Right atrium auricular region (tissue), 2 donors: ENCODE results near the gene ATP6V0A4. TPM values are rescaled to one million over a fixed set of nuclear protein-coding genes. Genes with fewer than 3 reads are reported as not detected.
"Not testable (repeated sequence)": the region's sequence is repeated elsewhere in the genome, so short reads cannot be mapped to it uniquely, and the experiment has no call there.

Source experiments
- DNase-seq: peaks from one replicate; pipeline ENCODE4 v3.0.0-alpha.2; 2019; ENCODE audit warnings: low spot score
- H3K27ac ChIP-seq, 2 donors: fragments of 200-600 bp; sonication (generic); 1 replicate in 1 of 2; 2 replicates in 1 of 2; pipeline ENCODE4 v1.5.1; 2016 to 2019
- H3K27me3 ChIP-seq, 2 donors: fragments of 200-600 bp; sonication (generic); one replicate each; pipeline versions ENCODE4 v1.5.1 to v1.6.0; 2017 to 2019
- H3K36me3 ChIP-seq: fragments of 200-600 bp; sonication (generic); one replicate; pipeline ENCODE4 v1.5.1; 2016
- H3K4me1 ChIP-seq, 2 donors: fragments of 200-600 bp; sonication (generic); one replicate each; pipeline versions ENCODE4 v1.5.1 to v1.6.0; 2017 to 2019
- H3K4me3 ChIP-seq, 2 donors: fragments of 200-600 bp; sonication (generic); 1 replicate in 1 of 2; 2 replicates in 1 of 2; pipeline ENCODE4 v1.5.1; 2017 to 2019; ENCODE audit warnings: mild to moderate bottlenecking in 1 of 2, moderate library complexity in 1 of 2
- H3K9me3 ChIP-seq, 2 donors: fragments of 200-600 bp; sonication (generic); one replicate each; pipeline ENCODE4 v1.5.1; 2019
- total RNA-seq, 2 donors: library from RNA; depleted of rRNA; stranded (reverse); fragments of >200 nt; gene quantifications; one replicate each; pipeline ENCODE4 v1.1.0, GENCODE V29; 2016
- TF ChIP-seq, protein P1 (sequence below), 2 donors: fragments of 200-600 bp; sonication (generic); IDR thresholded peaks; one replicate each; pipeline ENCODE4 v1.5.1; 2019; ENCODE audit warnings: antibody characterized with exemption in 2 of 2

Gene ATP6V0A4
- total RNA-seq, 2 donors from 2014 or later = not detected

DNA sequence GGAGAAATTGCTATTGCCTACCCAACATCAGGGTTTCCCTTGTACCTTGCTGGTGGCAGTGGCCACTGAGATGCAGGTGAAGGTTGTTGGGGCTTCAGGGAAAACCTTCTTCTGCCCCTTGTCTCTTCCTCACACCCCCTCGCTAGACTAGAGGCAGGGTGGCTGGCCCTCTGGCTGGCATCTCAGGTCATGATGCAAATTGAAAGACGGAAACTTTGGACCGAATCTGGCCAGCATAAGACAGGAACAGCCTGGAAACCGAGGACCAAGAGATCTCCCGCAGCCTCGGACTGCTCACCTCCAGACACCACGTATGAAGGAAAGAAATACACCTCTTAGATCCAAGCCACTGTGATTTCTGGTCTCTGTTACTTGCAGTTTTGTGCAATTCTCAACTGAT is 99.7 kb downstream of the ATP6V0A4 start:
- no peak for DNase-seq
- no peak overlapping the region for H3K4me3 ChIP-seq
- H3K36me3 ChIP-seq = no peaks in the 10 kb centered on the region
- TF ChIP-seq, protein P1, sequence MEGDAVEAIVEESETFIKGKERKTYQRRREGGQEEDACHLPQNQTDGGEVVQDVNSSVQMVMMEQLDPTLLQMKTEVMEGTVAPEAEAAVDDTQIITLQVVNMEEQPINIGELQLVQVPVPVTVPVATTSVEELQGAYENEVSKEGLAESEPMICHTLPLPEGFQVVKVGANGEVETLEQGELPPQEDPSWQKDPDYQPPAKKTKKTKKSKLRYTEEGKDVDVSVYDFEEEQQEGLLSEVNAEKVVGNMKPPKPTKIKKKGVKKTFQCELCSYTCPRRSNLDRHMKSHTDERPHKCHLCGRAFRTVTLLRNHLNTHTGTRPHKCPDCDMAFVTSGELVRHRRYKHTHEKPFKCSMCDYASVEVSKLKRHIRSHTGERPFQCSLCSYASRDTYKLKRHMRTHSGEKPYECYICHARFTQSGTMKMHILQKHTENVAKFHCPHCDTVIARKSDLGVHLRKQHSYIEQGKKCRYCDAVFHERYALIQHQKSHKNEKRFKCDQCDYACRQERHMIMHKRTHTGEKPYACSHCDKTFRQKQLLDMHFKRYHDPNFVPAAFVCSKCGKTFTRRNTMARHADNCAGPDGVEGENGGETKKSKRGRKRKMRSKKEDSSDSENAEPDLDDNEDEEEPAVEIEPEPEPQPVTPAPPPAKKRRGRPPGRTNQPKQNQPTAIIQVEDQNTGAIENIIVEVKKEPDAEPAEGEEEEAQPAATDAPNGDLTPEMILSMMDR (IDR thresholded peaks at IDR 0.05) = no peak
- no peaks in the 10 kb centered on the region for H3K4me1 ChIP-seq
- no peak overlapping the region for H3K27ac ChIP-seq
- no peaks in the 10 kb centered on the region for H3K27me3 ChIP-seq
- no peaks in the 10 kb centered on the region for H3K9me3 ChIP-seq

GRCh38 chr7:138697535-138698182 is 100.3 kb downstream of the ATP6V0A4 start:
- TF ChIP-seq, protein P1 (IDR thresholded peaks at IDR 0.05) = no peak
- Histone ChIP-seq H3K27ac (no peak overlapping the region), H3K4me1 (no peaks in the 10 kb centered on the region), H3K9me3 (no peaks in the 10 kb centered on the region), H3K4me3 (no peak overlapping the region), H3K36me3 (no peaks in the 10 kb centered on the region), H3K27me3 (no peaks in the 10 kb centered on the region)
- DNase-seq = no peak

DNA sequence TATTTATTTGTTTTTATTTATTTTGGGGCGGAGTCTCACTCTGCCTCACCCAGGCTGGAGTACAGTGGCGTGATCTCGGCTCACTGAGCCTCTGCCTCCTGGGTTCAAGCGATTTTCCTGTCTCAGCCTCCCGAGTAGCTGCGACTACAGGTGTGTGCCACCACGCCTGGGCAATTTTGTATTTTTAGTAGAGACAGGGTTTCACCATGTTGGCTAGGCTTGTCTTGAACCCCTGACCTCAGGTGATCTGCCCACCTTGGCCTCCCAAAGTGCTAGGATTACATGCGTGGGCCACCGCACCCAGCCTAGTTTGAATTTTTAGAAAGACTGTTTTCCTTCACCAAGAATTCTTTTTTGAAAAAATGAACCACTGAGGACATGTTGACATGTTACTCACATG is 102.2 kb downstream of the ATP6V0A4 start:
- not testable (repeated sequence) for DNase-seq, H3K9me3 ChIP-seq, H3K27ac ChIP-seq, H3K36me3 ChIP-seq, H3K27me3 ChIP-seq, H3K4me3 ChIP-seq, H3K4me1 ChIP-seq

- Histone ChIP-seq H3K4me3 (no peak overlapping the region), H3K4me1 (no peaks in the 10 kb centered on the region), H3K36me3 (no peaks in the 10 kb centered on the region), H3K9me3 (no peaks in the 10 kb centered on the region), H3K27me3 (no peaks in the 10 kb centered on the region), H3K27ac (no peak overlapping the region)
- TF ChIP-seq, protein P1 (IDR thresholded peaks at IDR 0.05) = no peak
- DNase-seq = no peak
Observed at GRCh38 chr7:138695106-138695505, 102.9 kb downstream of the ATP6V0A4 start.

- Histone ChIP-seq H3K4me1 (no peaks in the 10 kb centered on the region), H3K27ac (no peak overlapping the region), H3K27me3 (no peaks in the 10 kb centered on the region), H3K36me3 (no peaks in the 10 kb centered on the region), H3K9me3 (no peaks in the 10 kb centered on the region), H3K4me3 (no peak overlapping the region)
- TF ChIP-seq, protein P1 (IDR thresholded peaks at IDR 0.05) = no peak
- no peak for DNase-seq
Observed at GRCh38 chr7:138691178-138691577, 106.8 kb downstream of the ATP6V0A4 start.

GRCh38 chr7:138690495-138690894 is 107.5 kb downstream of the ATP6V0A4 start:
- DNase-seq = no peak
- Histone ChIP-seq H3K4me1 (no peaks in the 10 kb centered on the region), H3K9me3 (no peaks in the 10 kb centered on the region), H3K4me3 (no peak overlapping the region), H3K27ac (no peak overlapping the region), H3K27me3 (no peaks in the 10 kb centered on the region), H3K36me3 (no peaks in the 10 kb centered on the region)
- TF ChIP-seq, protein P1 (IDR thresholded peaks at IDR 0.05) = no peak

GRCh38 chr7:138688037-138688436 is 110.0 kb downstream of the ATP6V0A4 start:
- H3K27me3 ChIP-seq, H3K4me3 ChIP-seq, H3K9me3 ChIP-seq, DNase-seq, H3K36me3 ChIP-seq, H3K27ac ChIP-seq, H3K4me1 ChIP-seq: not testable (repeated sequence)
